PC-9 (cell line): Measurements from ENCODE around the gene PLEKHA6. TPM values are rescaled to one million over a fixed set of nuclear protein-coding genes. Genes with fewer than 3 reads are reported as not detected.

ENCODE experiments used
- BruUV-seq: library from RNA; stranded (reverse); fragments of 400-500 nt; replicated peaks from 2 replicates; lab custom pipeline; 2021; lab: Mats Ljungman, UMichigan
- CTCF ChIA-PET: fragments of 300-600 bp; sonication (Branson Sonifier 250); formaldehyde crosslinking; loops from one replicate; lab custom pipeline; 2022; ENCODE audit warnings: antibody characterized with exemption; lab: Charles Lee
- POLR2A ChIA-PET: fragments of 300-600 bp; sonication (Branson Sonifier 250); formaldehyde crosslinking; loops from one replicate; lab custom pipeline; 2022; ENCODE audit warnings: antibody characterized with exemption; ENCODE audit not compliant: unreplicated experiment; lab: Charles Lee
- DNase-seq, 2 experiments: peaks; one replicate each; pipeline versions ENCODE4 v3.0.0 to v3.0.0-alpha.2; 2015 to 2022; ENCODE audit warnings: mixed read lengths in 1 of 2
- H2AFZ ChIP-seq: fragments of 200-600 bp; sonication (generic); 2 replicates; pipeline ENCODE4 v1.8.1; 2017; ENCODE audit warnings: antibody characterized with exemption
- H3F3A ChIP-seq: fragments of 200-600 bp; sonication (generic); 2 replicates; pipeline ENCODE4 v1.8.1; 2017; ENCODE audit warnings: antibody characterized with exemption, mild to moderate bottlenecking, low read depth; ENCODE audit not compliant: insufficient read depth
- H3K27ac ChIP-seq: fragments of 200-600 bp; sonication (generic); 2 replicates; pipeline ENCODE4 v1.6.1; 2016; ENCODE audit warnings: mixed run types
- H3K27me3 ChIP-seq: fragments of 200-600 bp; sonication (generic); 2 replicates; pipeline ENCODE4 v1.6.1; 2016; ENCODE audit warnings: low read depth, mixed run types; ENCODE audit not compliant: insufficient read depth
- H3K36me3 ChIP-seq: fragments of 200-600 bp; sonication (generic); 2 replicates; pipeline ENCODE4 v1.6.1; 2016; ENCODE audit warnings: low read depth, mixed run types
- H3K4me1 ChIP-seq: fragments of 200-600 bp; sonication (generic); replicated peaks from 2 replicates; pipeline ENCODE4 v1.6.1; 2016; ENCODE audit warnings: mixed run types; ENCODE audit not compliant: insufficient read depth
- H3K4me2 ChIP-seq: fragments of 200-600 bp; sonication (generic); 2 replicates; pipeline ENCODE4 v1.6.1; 2017; ENCODE audit warnings: mixed run types
- H3K4me3 ChIP-seq: fragments of 200-600 bp; sonication (generic); 2 replicates; pipeline ENCODE4 v1.6.1; 2016; ENCODE audit warnings: mixed run types
- H3K79me2 ChIP-seq: fragments of 200-600 bp; sonication (generic); 2 replicates; pipeline ENCODE4 v1.6.1; 2017; ENCODE audit warnings: low read depth, mixed run types
- H3K9me2 ChIP-seq: fragments of 200-600 bp; sonication (generic); 2 replicates; pipeline ENCODE4 v1.8.1; 2017; ENCODE audit warnings: mild to moderate bottlenecking; ENCODE audit not compliant: insufficient read depth
- H3K9me3 ChIP-seq: fragments of 200-600 bp; sonication (generic); 2 replicates; pipeline ENCODE4 v1.8.1; 2016; ENCODE audit warnings: low read depth; ENCODE audit not compliant: insufficient read depth
- H4K20me1 ChIP-seq: fragments of 200-600 bp; sonication (generic); 2 replicates; pipeline ENCODE4 v1.8.1; 2017; ENCODE audit not compliant: insufficient read depth
- CTCF ChIP-seq: fragments of 200-600 bp; sonication (generic); conservative IDR thresholded peaks from 2 replicates; pipeline ENCODE4 v1.6.1; 2017; ENCODE audit warnings: mixed run types, antibody characterized with exemption, mild to moderate bottlenecking, moderate library complexity
- EZH2 ChIP-seq: fragments of 200-600 bp; sonication (generic); IDR thresholded peaks from 2 replicates; pipeline ENCODE4 v1.8.0; 2017; ENCODE audit warnings: antibody characterized with exemption, low read depth
- intact Hi-C: fragments of 100-400 bp; cut with micrococcal nuclease; formaldehyde crosslinking; loops from one replicate; pipeline ENCODE4 v1.10.0; 2022; ENCODE audit not compliant: unreplicated experiment
- total RNA-seq: library from RNA; stranded (reverse); gene quantifications from 2 replicates; pipeline ENCODE4 v1.2.3, GENCODE V29; 2021

The PLEKHA6 gene
- total RNA-seq, 1 experiment from 2014 or later: 52.0 TPM

GRCh38 chr1:204192046-204192445, 167.7 kb downstream of the PLEKHA6 start:
- TF ChIP-seq CTCF: no peak
- no peak for TF ChIP-seq EZH2
- ChIA-PET CTCF (interaction anchor here (0.9 kb wide), 1 partner anchor 29 kb away, joined by 3 read pairs; no protein-coding TSS in a partner anchor), POLR2A (no interaction called here)
- no peak overlapping the region for H3K4me2 ChIP-seq
- no peaks in the 10 kb centered on the region for H3K9me2 ChIP-seq
- H3K36me3 ChIP-seq: no peaks in the 10 kb centered on the region
- BruUV-seq: no TSS peak
- H3K9me3 ChIP-seq: no peaks in the 10 kb centered on the region
- H3K4me1 ChIP-seq: peaks cover 27% of the 10 kb centered on the region
- H4K20me1 ChIP-seq: no peaks in the 10 kb centered on the region
- intact Hi-C loops: no loop called here
- H3F3A ChIP-seq: peaks cover 24% of the 10 kb centered on the region; the same call in 1 of the 2 replicates
- no peak overlapping the region for H3K27ac ChIP-seq
- H3K27me3 ChIP-seq: no peaks in the 10 kb centered on the region
- no peak overlapping the region for H2AFZ ChIP-seq
- no peak for DNase-seq
- no peak overlapping the region for H3K4me3 ChIP-seq
- H3K79me2 ChIP-seq: no peaks in the 10 kb centered on the region

- no peak for DNase-seq
- ChIA-PET POLR2A (no interaction called here), CTCF (no interaction called here)
- no peak overlapping the region for H3K4me2 ChIP-seq
- no peaks in the 10 kb centered on the region for H3K79me2 ChIP-seq
- no peak for TF ChIP-seq EZH2
- no peak for TF ChIP-seq CTCF
- intact Hi-C loops: loop anchor here (2.0 kb wide), 1 partner anchor 19 kb away; no protein-coding TSS in a partner anchor
- H3K27ac ChIP-seq: no peak overlapping the region
- H3F3A ChIP-seq: peaks cover 25% of the 10 kb centered on the region; the same call in 1 of the 2 replicates
- H2AFZ ChIP-seq: no peak overlapping the region
- no peaks in the 10 kb centered on the region for H3K27me3 ChIP-seq
- H3K4me3 ChIP-seq: no peak overlapping the region
- peaks cover 27% of the 10 kb centered on the region for H3K4me1 ChIP-seq
- H4K20me1 ChIP-seq: no peaks in the 10 kb centered on the region
- no peaks in the 10 kb centered on the region for H3K9me2 ChIP-seq
- H3K36me3 ChIP-seq: no peaks in the 10 kb centered on the region
- no peaks in the 10 kb centered on the region for H3K9me3 ChIP-seq
- no TSS peak for BruUV-seq
These were observed 168.3 kb downstream of the PLEKHA6 start for GRCh38 chr1:204191456-204191855.

GRCh38 chr1:204190212-204191211, 169.2 kb downstream of the PLEKHA6 start:
- ChIA-PET CTCF (interaction anchor here (0.6 to 0.8 kb wide), 3 partner anchors 19 to 141 kb away, joined by 3 read pairs; no protein-coding TSS in a partner anchor), POLR2A (interaction anchor here (0.5 to 0.7 kb wide), 5 partner anchors 22 to 1387 kb away, joined by 3 to 5 read pairs (median 4); no protein-coding TSS in a partner anchor)
- peak in 1 of 2 experiments; percentile 52 for DNase-seq
- Histone ChIP-seq H3F3A (peaks cover 31% of the 10 kb centered on the region; the same call in 1 of the 2 replicates), H3K79me2 (no peaks in the 10 kb centered on the region), H3K9me3 (no peaks in the 10 kb centered on the region), H4K20me1 (no peaks in the 10 kb centered on the region), H3K27ac (no peak overlapping the region), H3K4me1 (peaks cover 20% of the 10 kb centered on the region), H3K4me3 (no peak overlapping the region), H3K4me2 (no peak overlapping the region), H3K9me2 (no peaks in the 10 kb centered on the region), H2AFZ (no peak overlapping the region), H3K27me3 (no peaks in the 10 kb centered on the region), H3K36me3 (no peaks in the 10 kb centered on the region)
- TF ChIP-seq EZH2 (no peak), CTCF (no peak)
- intact Hi-C loops: loop anchor here (2.0 kb wide), 1 partner anchor 18 kb away; no protein-coding TSS in a partner anchor
- TSS peak; percentile 52 for BruUV-seq
